Measurements from ENCODE around the gene TMEM198.

DNA sequence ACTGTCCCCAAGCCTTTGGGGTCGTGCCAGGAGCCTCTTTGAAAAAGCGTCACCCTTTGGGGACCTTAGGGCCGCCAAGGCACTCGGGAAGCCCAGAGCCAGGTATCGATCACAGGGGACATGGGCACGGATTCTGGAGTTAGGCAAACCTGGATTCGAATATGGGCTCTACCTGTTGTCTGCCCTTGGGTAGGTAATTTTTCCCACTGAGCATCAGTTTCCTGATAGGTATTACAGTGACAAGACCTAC is 9.3 kb downstream of the TMEM198 start:
- TF ChIP-seq, protein P1, sequence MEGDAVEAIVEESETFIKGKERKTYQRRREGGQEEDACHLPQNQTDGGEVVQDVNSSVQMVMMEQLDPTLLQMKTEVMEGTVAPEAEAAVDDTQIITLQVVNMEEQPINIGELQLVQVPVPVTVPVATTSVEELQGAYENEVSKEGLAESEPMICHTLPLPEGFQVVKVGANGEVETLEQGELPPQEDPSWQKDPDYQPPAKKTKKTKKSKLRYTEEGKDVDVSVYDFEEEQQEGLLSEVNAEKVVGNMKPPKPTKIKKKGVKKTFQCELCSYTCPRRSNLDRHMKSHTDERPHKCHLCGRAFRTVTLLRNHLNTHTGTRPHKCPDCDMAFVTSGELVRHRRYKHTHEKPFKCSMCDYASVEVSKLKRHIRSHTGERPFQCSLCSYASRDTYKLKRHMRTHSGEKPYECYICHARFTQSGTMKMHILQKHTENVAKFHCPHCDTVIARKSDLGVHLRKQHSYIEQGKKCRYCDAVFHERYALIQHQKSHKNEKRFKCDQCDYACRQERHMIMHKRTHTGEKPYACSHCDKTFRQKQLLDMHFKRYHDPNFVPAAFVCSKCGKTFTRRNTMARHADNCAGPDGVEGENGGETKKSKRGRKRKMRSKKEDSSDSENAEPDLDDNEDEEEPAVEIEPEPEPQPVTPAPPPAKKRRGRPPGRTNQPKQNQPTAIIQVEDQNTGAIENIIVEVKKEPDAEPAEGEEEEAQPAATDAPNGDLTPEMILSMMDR (IDR thresholded peaks at IDR 0.05), result no peak
- TF ChIP-seq POLR2A (IDR thresholded peaks at IDR 0.05), result no peak
